ENCODE results near the gene SLC12A1. TPM values are rescaled to one million over a fixed set of nuclear protein-coding genes. Genes with fewer than 3 reads are reported as not detected.

Gene SLC12A1
- total RNA-seq, 4 donors from 2014 or later, result not detected

GRCh38 chr15:48278666-48279065 is 72.6 kb downstream of the SLC12A1 start:
- intact Hi-C loops (cut with DNase I; ENCODE audit: low total_unique reads) (no loop called here), in situ Hi-C loops (cut with MboI; ENCODE audit: low sequenced_read_pairs in 4 of 4) (loop anchor here in 2 of 4 donors (10.0 to 25.0 kb wide), 2 partner anchors 1084 to 1091 kb away; no protein-coding TSS in a partner anchor)
- Histone ChIP-seq H3K36me3 (no peaks in the 10 kb centered on the region), H3K4me1 (no peaks in the 10 kb centered on the region), H3K4me3 (no peak overlapping the region), H3K27ac (no peak overlapping the region), H3K27me3 (no peaks in the 10 kb centered on the region), H3K9me3 (no peaks in the 10 kb centered on the region)
- TF ChIP-seq CTCF (IDR thresholded peaks at IDR 0.05 in 4 of 5, conservative IDR thresholded peaks at IDR 0.05 in 1 of 5) (no peak), POLR2A (IDR thresholded peaks at IDR 0.05) (no peak)
- ATAC-seq, result no peak
- DNase-seq, result no peak

GRCh38 chr15:48279608-48280007 is 73.5 kb downstream of the SLC12A1 start:
- H3K4me3 ChIP-seq, result no peak overlapping the region
- intact Hi-C loops (cut with DNase I; ENCODE audit: low total_unique reads) (no loop called here), in situ Hi-C loops (cut with MboI; ENCODE audit: low sequenced_read_pairs in 4 of 4) (loop anchor here (10.0 to 25.0 kb wide), 2 partner anchors 1085 to 1092 kb away; no protein-coding TSS in a partner anchor)
- DNase-seq, result no peak
- H3K27ac ChIP-seq, result no peak overlapping the region
- no peak for ATAC-seq
- H3K4me1 ChIP-seq, result no peaks in the 10 kb centered on the region
- no peaks in the 10 kb centered on the region for H3K27me3 ChIP-seq
- H3K36me3 ChIP-seq, result no peaks in the 10 kb centered on the region
- no peaks in the 10 kb centered on the region for H3K9me3 ChIP-seq
- TF ChIP-seq POLR2A (IDR thresholded peaks at IDR 0.05) (no peak), CTCF (IDR thresholded peaks at IDR 0.05 in 4 of 5, conservative IDR thresholded peaks at IDR 0.05 in 1 of 5) (no peak)

GRCh38 chr15:48281674-48282073 is 75.6 kb downstream of the SLC12A1 start:
- no peaks in the 10 kb centered on the region for H3K9me3 ChIP-seq

GRCh38 chr15:48282216-48282615 is 76.1 kb downstream of the SLC12A1 start:
- no peak for ATAC-seq
- Histone ChIP-seq H3K27me3 (peaks cover 0 to 5% (median 0%) of the 10 kb centered on the region in 3 donors), H3K9me3 (no peaks in the 10 kb centered on the region), H3K36me3 (no peaks in the 10 kb centered on the region), H3K4me1 (no peaks in the 10 kb centered on the region), H3K4me3 (no peak overlapping the region), H3K27ac (no peak overlapping the region)
- no peak for DNase-seq
- intact Hi-C loops (cut with DNase I; ENCODE audit: low total_unique reads), result no loop called here
- no peak for TF ChIP-seq POLR2A (IDR thresholded peaks at IDR 0.05)
- TF ChIP-seq CTCF (IDR thresholded peaks at IDR 0.05 in 4 of 5, conservative IDR thresholded peaks at IDR 0.05 in 1 of 5), result no peak
- in situ Hi-C loops (cut with MboI; ENCODE audit: low sequenced_read_pairs in 4 of 4), result loop anchor here in 3 of 4 donors (10.0 to 25.0 kb wide), 2 partner anchors 1087 to 1095 kb away; no protein-coding TSS in a partner anchor

More at GRCh38 chr15:48281674-48282073, 75.6 kb downstream of the SLC12A1 start:
- DNase-seq, result no peak
- no peaks in the 10 kb centered on the region for H3K4me1 ChIP-seq
- no peak for TF ChIP-seq CTCF (IDR thresholded peaks at IDR 0.05 in 4 of 5, conservative IDR thresholded peaks at IDR 0.05 in 1 of 5)
- TF ChIP-seq POLR2A (IDR thresholded peaks at IDR 0.05), result no peak
- no peak overlapping the region for H3K4me3 ChIP-seq
- H3K27me3 ChIP-seq, result peaks cover 0 to 5% (median 0%) of the 10 kb centered on the region in 3 donors
- no peak overlapping the region for H3K27ac ChIP-seq
- no peaks in the 10 kb centered on the region for H3K36me3 ChIP-seq
- intact Hi-C loops (cut with DNase I; ENCODE audit: low total_unique reads), result no loop called here
- in situ Hi-C loops (cut with MboI; ENCODE audit: low sequenced_read_pairs in 4 of 4), result loop anchor here in 3 of 4 donors (10.0 to 25.0 kb wide), 2 partner anchors 1087 to 1094 kb away; no protein-coding TSS in a partner anchor
- no peak for ATAC-seq
